DND-41 (cell line): Measurements from ENCODE around the gene MTERF4.

Experiments used
- ATAC-seq: fragments of 200-7000 bp; cut with Tn5 transposase; 3 replicates; pipeline ENCODE4 v1.9.1; 2021; ENCODE audit warnings: low read depth; ENCODE audit not compliant: insufficient read depth
- DNase-seq: peaks from one replicate; pipeline ENCODE4 v3.0.0-alpha.2; 2020
- H2AFZ ChIP-seq: 2 replicates; pipeline ENCODE4 v1.6.0; 2012; ENCODE audit warnings: low read depth, low read length
- H3K27ac ChIP-seq: 2 replicates; pipeline ENCODE4 v1.5.1; 2012; ENCODE audit warnings: low read length, inconsistent platforms
- H3K27me3 ChIP-seq: fragments of 200-600 bp; sonication (generic); 2 replicates; pipeline ENCODE4 v1.6.0; 2012; ENCODE audit warnings: low read length, mild to moderate bottlenecking, inconsistent platforms; ENCODE audit not compliant: insufficient read depth, poor library complexity
- H3K36me3 ChIP-seq: 2 replicates; pipeline ENCODE4 v1.5.1; 2012; ENCODE audit warnings: low read length, inconsistent platforms; ENCODE audit not compliant: insufficient read depth
- H3K4me1 ChIP-seq: 2 replicates; pipeline ENCODE4 v1.5.1; 2012; ENCODE audit warnings: mild to moderate bottlenecking, low read length; ENCODE audit not compliant: insufficient read depth
- H3K4me2 ChIP-seq: 2 replicates; pipeline ENCODE4 v1.6.0; 2012; ENCODE audit warnings: mild to moderate bottlenecking, moderate library complexity, low read length, inconsistent platforms; ENCODE audit not compliant: insufficient read depth
- H3K4me3 ChIP-seq, 2 experiments: fragments of 200-600 bp in 1 of 2; shearing (Covaris generic) in 1 of 2; 2 replicates each; pipeline ENCODE4 v1.5.1; 2012 to 2016; ENCODE audit warnings: inconsistent platforms in 2 of 2, low read length in 2 of 2, mild to moderate bottlenecking in 2 of 2, low read depth in 1 of 2, moderate library complexity in 1 of 2
- H3K79me2 ChIP-seq: 2 replicates; pipeline ENCODE4 v1.6.0; 2012; ENCODE audit warnings: low read length, inconsistent platforms; ENCODE audit not compliant: insufficient read depth
- H3K9ac ChIP-seq: 2 replicates; pipeline ENCODE4 v1.6.0; 2012; ENCODE audit warnings: low read depth, mild to moderate bottlenecking, inconsistent platforms, low read length, moderate library complexity
- H3K9me3 ChIP-seq: 2 replicates; pipeline ENCODE4 v1.5.1; 2012; ENCODE audit warnings: low read length, moderate library complexity, mild to moderate bottlenecking, inconsistent platforms; ENCODE audit not compliant: insufficient read depth, severe bottlenecking
- H4K20me1 ChIP-seq: 2 replicates; pipeline ENCODE4 v1.6.0; 2012; ENCODE audit warnings: low read length; ENCODE audit not compliant: insufficient read depth
- EZH2 ChIP-seq: IDR thresholded peaks from 3 replicates; pipeline ENCODE4 v1.6.1; 2012; ENCODE audit warnings: borderline replicate concordance, low read depth, mild to moderate bottlenecking, moderate library complexity, low read length, inconsistent platforms; ENCODE audit not compliant: severe bottlenecking
- TF ChIP-seq, protein P1 (sequence below): IDR thresholded peaks from 2 replicates; pipeline ENCODE4 v1.5.1; 2012; ENCODE audit warnings: borderline replicate concordance, low read length, moderate library complexity, mild to moderate bottlenecking; ENCODE audit not compliant: poor library complexity, severe bottlenecking; ENCODE audit errors: extremely low read depth

The MTERF4 gene

DNA sequence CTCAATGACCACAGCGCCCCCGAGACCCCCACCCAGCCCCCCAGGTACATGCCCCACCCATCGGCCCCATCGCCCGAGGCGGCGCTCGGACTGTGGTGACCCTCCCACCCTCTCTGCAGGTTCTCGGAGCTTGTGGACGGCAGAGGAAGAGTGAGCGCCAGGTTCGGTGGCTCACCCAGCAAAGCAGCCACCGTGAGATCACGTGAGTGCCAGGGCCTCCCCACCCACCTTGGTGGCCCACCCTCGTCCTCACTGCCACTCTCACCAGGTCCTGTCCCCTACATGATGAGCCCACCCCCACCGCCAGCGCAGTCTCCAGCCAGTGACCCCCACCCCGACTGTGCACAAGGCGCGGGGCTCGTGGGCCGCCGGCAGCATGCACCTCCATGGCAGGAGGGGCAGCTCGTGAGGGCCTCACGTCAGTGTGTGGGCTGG is 30.4 kb downstream of the MTERF4 start:
- Histone ChIP-seq H3K79me2 (no peaks in the 10 kb centered on the region), H3K36me3 (peaks cover 6% of the 10 kb centered on the region), H3K4me2 (no peak overlapping the region), H3K9me3 (no peaks in the 10 kb centered on the region), H4K20me1 (peaks cover 5% of the 10 kb centered on the region), H3K9ac (no peak overlapping the region), H3K4me1 (no peaks in the 10 kb centered on the region), H3K4me3 (no peak overlapping the region), H3K27ac (no peak overlapping the region), H2AFZ (no peak overlapping the region), H3K27me3 (no peaks in the 10 kb centered on the region)
- no peak for DNase-seq
- no peak for ATAC-seq
- TF ChIP-seq, protein P1, sequence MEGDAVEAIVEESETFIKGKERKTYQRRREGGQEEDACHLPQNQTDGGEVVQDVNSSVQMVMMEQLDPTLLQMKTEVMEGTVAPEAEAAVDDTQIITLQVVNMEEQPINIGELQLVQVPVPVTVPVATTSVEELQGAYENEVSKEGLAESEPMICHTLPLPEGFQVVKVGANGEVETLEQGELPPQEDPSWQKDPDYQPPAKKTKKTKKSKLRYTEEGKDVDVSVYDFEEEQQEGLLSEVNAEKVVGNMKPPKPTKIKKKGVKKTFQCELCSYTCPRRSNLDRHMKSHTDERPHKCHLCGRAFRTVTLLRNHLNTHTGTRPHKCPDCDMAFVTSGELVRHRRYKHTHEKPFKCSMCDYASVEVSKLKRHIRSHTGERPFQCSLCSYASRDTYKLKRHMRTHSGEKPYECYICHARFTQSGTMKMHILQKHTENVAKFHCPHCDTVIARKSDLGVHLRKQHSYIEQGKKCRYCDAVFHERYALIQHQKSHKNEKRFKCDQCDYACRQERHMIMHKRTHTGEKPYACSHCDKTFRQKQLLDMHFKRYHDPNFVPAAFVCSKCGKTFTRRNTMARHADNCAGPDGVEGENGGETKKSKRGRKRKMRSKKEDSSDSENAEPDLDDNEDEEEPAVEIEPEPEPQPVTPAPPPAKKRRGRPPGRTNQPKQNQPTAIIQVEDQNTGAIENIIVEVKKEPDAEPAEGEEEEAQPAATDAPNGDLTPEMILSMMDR = no peak
- TF ChIP-seq EZH2 = no peak

DNA sequence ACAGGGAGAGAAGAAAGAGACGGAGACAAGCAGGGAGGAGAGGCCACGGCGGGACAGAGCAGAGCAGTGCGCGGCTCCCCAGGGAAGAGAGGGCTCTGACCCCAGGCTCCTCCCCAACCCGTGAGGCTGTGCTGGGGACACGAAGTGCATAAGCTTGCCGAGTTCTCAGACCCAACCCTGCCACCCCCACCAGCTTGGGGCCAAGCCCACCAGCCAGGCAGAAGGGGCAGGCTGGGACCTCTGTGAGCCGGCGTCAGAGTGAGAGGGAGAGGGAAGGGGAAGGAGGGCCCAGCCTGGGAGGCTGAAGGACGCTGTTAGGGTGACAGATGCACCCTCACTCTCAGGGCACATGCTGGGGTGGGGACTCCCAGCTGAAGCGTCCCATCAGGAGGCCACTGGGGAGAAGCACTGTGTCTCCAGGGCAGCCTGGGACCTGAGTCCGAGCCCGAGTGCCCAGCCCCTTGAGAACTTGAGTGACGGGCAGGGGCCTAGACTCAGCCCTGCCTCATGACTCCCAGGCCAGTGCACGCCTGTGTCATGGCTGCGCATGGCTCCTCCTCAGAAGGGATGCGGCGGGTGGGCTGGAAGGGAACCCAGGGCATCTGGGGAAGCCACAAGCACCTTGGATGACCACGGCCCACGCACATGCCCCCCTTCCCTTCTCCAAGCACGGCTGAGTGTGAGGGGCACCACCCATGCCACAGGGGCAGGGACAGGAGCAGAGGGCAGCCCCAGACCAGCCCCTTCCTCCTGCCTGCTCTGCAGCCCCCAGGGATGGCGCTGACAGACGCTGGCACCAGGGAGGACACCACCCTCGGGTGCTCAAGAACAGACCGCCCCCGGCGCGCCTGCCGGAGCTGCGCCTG is 31.0 kb downstream of the MTERF4 start:
- ATAC-seq (no peak), DNase-seq (no peak)
- no peak overlapping the region for H3K9ac ChIP-seq
- H3K9me3 ChIP-seq = no peaks in the 10 kb centered on the region
- H3K4me3 ChIP-seq = no peak overlapping the region
- peaks cover 5% of the 10 kb centered on the region for H4K20me1 ChIP-seq
- no peak overlapping the region for H3K4me2 ChIP-seq
- no peak overlapping the region for H3K27ac ChIP-seq
- H3K4me1 ChIP-seq = no peaks in the 10 kb centered on the region
- TF ChIP-seq EZH2 = no peak
- TF ChIP-seq, protein P1 = no peak
- H2AFZ ChIP-seq = no peak overlapping the region
- H3K36me3 ChIP-seq = peaks cover 6% of the 10 kb centered on the region
- H3K27me3 ChIP-seq = no peaks in the 10 kb centered on the region
- no peaks in the 10 kb centered on the region for H3K79me2 ChIP-seq

DNA sequence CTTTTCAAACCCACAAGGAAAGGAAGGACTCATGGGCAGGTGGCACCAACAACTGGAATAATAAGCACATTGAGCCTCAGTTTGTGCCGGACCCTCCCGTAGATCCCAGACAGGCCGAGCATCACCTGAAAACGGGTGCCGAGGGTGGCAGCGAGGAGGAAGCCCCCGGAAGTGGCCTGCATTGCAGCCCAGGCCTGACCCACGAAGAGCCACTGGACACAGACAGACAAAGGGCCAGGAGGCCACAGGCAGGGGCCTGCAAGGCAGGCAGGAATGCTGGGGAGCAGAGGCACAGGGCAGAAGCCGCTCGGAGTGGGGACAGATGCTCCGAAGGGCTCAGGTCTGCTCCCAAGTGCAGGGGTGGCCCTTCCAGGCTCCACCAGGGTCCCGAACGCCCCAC is 31.7 kb downstream of the MTERF4 start:
- Histone ChIP-seq H3K9me3 (no peaks in the 10 kb centered on the region), H3K4me2 (no peak overlapping the region), H3K4me1 (no peaks in the 10 kb centered on the region), H3K79me2 (no peaks in the 10 kb centered on the region), H3K27me3 (no peaks in the 10 kb centered on the region), H4K20me1 (peaks cover 5% of the 10 kb centered on the region), H2AFZ (no peak overlapping the region), H3K9ac (no peak overlapping the region), H3K4me3 (no peak overlapping the region), H3K27ac (no peak overlapping the region), H3K36me3 (peaks cover 5% of the 10 kb centered on the region)
- ATAC-seq = no peak
- TF ChIP-seq, protein P1 = no peak
- no peak for TF ChIP-seq EZH2
- DNase-seq = no peak
